Omental fat pad (tissue), 4 donors: ENCODE measurements around the gene PLET1. TPM values are rescaled to one million over a fixed set of nuclear protein-coding genes. Genes with fewer than 3 reads are reported as not detected.

Source experiments
- ATAC-seq: fragments of 150-250 bp; one replicate; pipeline ENCODE4 v1.9.1; 2016; ENCODE audit warnings: mild to moderate bottlenecking, moderate library complexity; ENCODE audit not compliant: low FRiP score
- DNase-seq: peaks from one replicate; pipeline ENCODE4 v3.0.0-alpha.2; 2019; ENCODE audit warnings: low spot score
- CTCF ChIP-seq, 3 donors: fragments of 450-650 bp; IDR thresholded peaks; one replicate each; pipeline ENCODE4 v1.5.1; 2016 to 2017; ENCODE audit warnings: antibody characterized with exemption in 3 of 3, mild to moderate bottlenecking in 3 of 3, moderate library complexity in 2 of 3
- total RNA-seq, 4 donors: library from RNA; depleted of rRNA; stranded (reverse); fragments of >200 nt; gene quantifications; one replicate each; pipeline ENCODE4 v1.1.0, GENCODE V29; 2016

Gene PLET1
- total RNA-seq, 4 donors from 2014 or later = not detected

- ATAC-seq (no peak), DNase-seq (no peak)
- no peak for TF ChIP-seq CTCF (IDR thresholded peaks at IDR 0.05)
These were observed 13.5 kb downstream of the PLET1 start for GRCh38 chr11:112247201-112247600.

GRCh38 chr11:112241486-112241885 is 19.2 kb downstream of the PLET1 start:
- ATAC-seq = peak; percentile 88
- no peak for TF ChIP-seq CTCF (IDR thresholded peaks at IDR 0.05)

GRCh38 chr11:112238041-112238440 is 22.6 kb downstream of the PLET1 start:
- ATAC-seq (no peak), DNase-seq (no peak)
- TF ChIP-seq CTCF (IDR thresholded peaks at IDR 0.05) = no peak

More at GRCh38 chr11:112241486-112241885, 19.2 kb downstream of the PLET1 start:
- DNase-seq = no peak

- no peak for TF ChIP-seq CTCF (IDR thresholded peaks at IDR 0.05)
- no peak for ATAC-seq
These were observed 23.2 kb downstream of the PLET1 start for GRCh38 chr11:112237451-112237850.

GRCh38 chr11:112235750-112236390 is 24.8 kb downstream of the PLET1 start:
- TF ChIP-seq CTCF (IDR thresholded peaks at IDR 0.05) = no peak
- DNase-seq (no peak), ATAC-seq (no peak)

More at GRCh38 chr11:112237451-112237850, 23.2 kb downstream of the PLET1 start:
- DNase-seq = no peak

- ATAC-seq (no peak), DNase-seq (no peak)
- no peak for TF ChIP-seq CTCF (IDR thresholded peaks at IDR 0.05)
These were observed 28.7 kb downstream of the PLET1 start for GRCh38 chr11:112231952-112232351.

- no peak for TF ChIP-seq CTCF (IDR thresholded peaks at IDR 0.05)
- ATAC-seq (no peak), DNase-seq (no peak)
These were observed 30.8 kb downstream of the PLET1 start for GRCh38 chr11:112229746-112230433.
